Activated T-helper 1 cell treated with Interleukin-2 at 50 U/mL for 16 hours (primary cell): ENCODE results near the gene ERVV-1.
"Not testable (repeated sequence)": the region's sequence is repeated elsewhere in the genome, so short reads cannot be mapped to it uniquely, and the experiment has no call there.

ENCODE experiments used
- DNase-seq: peaks from one replicate; pipeline ENCODE4 v3.0.0-alpha.2; 2020; ENCODE audit warnings: low read depth

ERVV-1 gene

GRCh38 chr19:53028306-53028705 lies 14.6 kb downstream of the ERVV-1 start:
- not testable (repeated sequence) for DNase-seq

- no peak for DNase-seq
Observed at GRCh38 chr19:53034054-53034453, 20.3 kb downstream of the ERVV-1 start.

GRCh38 chr19:53034948-53035675 lies 21.4 kb downstream of the ERVV-1 start:
- DNase-seq, result no peak

- no peak for DNase-seq
Observed at GRCh38 chr19:53037101-53038097, 23.7 kb downstream of the ERVV-1 start.

GRCh38 chr19:53041366-53041765 lies 27.6 kb downstream of the ERVV-1 start:
- no peak for DNase-seq

GRCh38 chr19:53045536-53045935 lies 31.8 kb downstream of the ERVV-1 start:
- DNase-seq, result no peak

GRCh38 chr19:53047379-53047778 lies 33.7 kb downstream of the ERVV-1 start:
- no peak for DNase-seq

- no peak for DNase-seq
Observed at GRCh38 chr19:53055117-53055516, 41.4 kb downstream of the ERVV-1 start.

GRCh38 chr19:53057904-53058580 lies 44.3 kb downstream of the ERVV-1 start:
- DNase-seq, result no peak
